GM18868 (cell line): ENCODE data around the gene BTNL9.
"Not testable (repeated sequence)": the region's sequence is repeated elsewhere in the genome, so short reads cannot be mapped to it uniquely, and the experiment has no call there.

ENCODE experiments used
- ATAC-seq: cut with Tn5 transposase; IDR thresholded peaks from one replicate; pipeline ENCODE4 v1.9.1; 2021; ENCODE audit warnings: mild to moderate bottlenecking, moderate library complexity; ENCODE audit not compliant: unreplicated experiment

The BTNL9 gene

DNA sequence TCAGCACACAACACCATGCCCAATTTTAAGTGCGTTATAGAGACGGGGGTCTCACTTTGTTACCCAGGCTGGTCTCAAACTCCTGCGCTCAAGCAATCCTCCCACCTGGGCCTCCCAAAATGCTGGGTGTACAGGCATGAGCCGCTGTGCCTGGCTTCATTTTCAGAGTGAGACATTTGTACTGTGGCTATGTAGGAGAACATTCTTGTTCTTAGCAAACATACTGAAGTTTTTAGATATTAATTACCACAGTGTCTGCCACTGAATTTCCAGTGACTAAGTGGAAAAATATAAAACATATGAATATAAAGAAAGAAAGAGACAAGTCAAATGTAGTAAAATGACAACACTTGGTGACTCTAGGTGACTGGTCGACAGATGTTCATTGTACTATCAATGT is 20.9 kb downstream of the BTNL9 start:
- ATAC-seq, result no peak

GRCh38 chr5:181061645-181062044 is 21.6 kb downstream of the BTNL9 start:
- no peak for ATAC-seq

- no peak for ATAC-seq
Observed at GRCh38 chr5:181062631-181063030, 22.6 kb downstream of the BTNL9 start.

GRCh38 chr5:181063514-181063913 is 23.4 kb downstream of the BTNL9 start:
- ATAC-seq, result no peak

DNA sequence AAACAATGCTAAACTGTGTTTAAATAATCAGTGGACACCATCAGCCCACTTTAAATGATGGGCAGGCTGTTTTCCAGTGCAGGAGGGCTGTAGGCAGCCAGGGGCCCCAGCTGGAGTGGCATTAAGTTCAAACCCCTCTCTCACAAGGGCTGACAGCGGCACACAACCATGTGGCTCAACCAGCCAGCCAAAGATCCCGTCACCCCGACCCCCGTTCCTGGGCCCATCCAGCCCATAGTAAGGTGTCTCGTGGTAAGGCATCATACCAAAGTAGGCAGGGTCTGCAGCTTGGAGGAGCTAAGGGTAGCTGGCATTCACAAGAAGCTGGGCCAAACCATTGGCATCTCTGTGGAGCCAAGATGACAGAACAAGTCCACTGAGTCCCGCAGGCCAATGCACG is 24.9 kb downstream of the BTNL9 start:
- ATAC-seq, result no peak

DNA sequence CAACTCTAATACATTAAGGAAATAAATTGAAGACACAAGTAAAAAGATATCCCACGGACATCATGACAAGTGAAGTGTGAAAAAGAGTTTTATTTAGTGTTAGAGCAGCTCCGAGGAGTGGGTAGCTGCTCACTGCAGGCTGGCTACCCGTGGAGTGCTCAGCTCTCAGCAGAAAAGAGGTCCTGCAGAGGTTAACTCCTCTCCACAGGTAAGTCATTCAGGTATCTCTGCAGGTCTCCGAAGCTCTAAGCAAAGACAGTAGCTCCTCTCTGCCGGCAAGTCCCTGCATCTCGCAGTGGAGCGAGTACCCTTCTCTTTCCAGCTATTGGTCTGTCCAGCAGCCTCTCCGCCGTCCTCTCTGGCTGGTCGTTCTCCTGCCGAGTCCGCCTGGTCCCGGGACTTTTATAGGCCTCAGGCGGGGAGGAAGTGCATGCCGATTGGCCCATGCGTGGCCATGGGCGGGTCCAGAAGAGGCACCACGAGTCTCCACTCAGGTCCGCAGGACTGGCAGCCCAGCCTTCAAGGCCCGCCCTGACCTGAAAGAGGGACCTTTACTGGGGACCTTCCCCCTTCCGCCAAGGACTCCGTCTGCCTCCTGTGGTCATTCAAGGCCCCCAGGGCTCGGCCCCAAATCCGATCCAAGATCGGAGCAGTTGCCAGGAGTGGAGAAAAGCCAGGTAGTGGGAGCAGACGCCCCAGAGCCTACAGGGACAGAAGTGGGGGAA is 29.9 kb downstream of the BTNL9 start:
- no peak for ATAC-seq

DNA sequence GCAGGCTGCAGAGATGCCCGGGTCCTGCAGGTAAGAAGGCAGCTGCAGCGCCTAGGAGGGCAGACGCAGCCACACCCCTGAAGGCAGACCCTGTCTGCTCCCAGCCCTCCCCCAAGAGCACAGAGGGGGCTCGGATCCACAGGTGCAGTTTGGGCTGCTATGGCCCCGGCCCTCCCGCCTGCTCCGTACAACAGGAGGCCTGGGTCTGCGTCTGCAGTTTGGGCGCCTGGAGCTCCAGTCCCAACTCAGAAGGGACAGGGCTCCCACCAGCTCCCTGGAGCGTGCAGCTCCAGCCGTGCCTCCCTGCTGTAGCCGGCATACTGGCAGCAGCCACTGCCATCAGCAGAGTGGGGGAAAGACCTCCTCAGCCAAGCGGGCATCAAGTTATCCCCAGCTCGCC is 30.5 kb downstream of the BTNL9 start:
- ATAC-seq, result no peak

GRCh38 chr5:181071257-181071656 is 31.2 kb downstream of the BTNL9 start:
- no peak for ATAC-seq

DNA sequence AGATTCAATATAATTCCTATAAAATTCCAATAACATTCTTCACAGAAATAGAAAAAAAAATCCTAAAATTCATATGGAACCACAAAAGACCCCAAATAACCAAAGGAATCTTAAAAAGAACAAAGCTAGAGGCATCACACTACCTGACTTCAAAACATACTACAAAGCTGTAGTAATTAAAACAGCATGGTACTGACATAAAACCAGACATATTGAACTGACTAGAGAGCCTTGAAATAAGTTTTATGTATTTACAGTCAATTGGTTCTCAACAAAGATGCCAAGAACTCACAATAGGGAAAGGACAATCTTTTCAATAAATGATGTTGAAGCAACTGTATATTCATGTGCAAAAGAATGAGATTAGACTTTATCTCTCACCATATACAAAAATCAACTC is 36.9 kb downstream of the BTNL9 start:
- ATAC-seq, result no peak

DNA sequence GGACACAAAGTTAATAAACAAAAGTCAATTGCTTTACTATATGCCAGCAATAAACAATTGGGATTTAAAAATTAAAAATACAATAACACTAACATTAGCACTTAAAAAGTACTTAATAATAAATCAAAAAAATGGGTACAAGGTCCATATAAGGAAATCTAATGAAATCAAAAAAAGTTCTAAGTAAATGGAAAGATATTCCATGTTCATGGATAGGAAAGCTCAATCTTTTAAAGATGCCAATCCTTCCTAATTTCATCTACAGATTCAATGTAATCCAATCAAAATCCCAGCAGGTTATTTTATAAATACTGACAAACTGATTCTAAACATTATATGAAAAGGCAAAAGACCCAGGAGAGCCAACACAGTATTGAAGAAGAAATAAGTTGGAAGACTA is 41.9 kb downstream of the BTNL9 start:
- no peak for ATAC-seq

- no peak for ATAC-seq
Observed at GRCh38 chr5:181084621-181085195, 44.6 kb downstream of the BTNL9 start.

- no peak for ATAC-seq
Observed at GRCh38 chr5:181086026-181086883, 46.2 kb downstream of the BTNL9 start.

DNA sequence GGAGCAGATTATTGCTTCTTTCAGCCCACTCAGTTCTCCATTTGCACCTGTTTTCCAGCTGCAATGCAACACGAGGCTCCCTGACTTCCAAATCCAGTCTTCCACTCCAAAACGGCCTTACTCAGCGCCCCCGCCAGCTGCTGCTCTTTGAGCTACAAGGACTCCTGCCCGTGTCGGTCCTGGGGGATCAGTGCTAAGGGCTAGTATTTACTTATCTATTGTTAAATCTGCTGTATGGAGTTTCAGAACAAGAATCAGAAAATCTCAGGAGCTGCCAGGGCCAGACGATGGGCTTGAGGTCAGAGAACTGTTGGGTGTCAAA is 46.8 kb downstream of the BTNL9 start:
- no peak for ATAC-seq

DNA sequence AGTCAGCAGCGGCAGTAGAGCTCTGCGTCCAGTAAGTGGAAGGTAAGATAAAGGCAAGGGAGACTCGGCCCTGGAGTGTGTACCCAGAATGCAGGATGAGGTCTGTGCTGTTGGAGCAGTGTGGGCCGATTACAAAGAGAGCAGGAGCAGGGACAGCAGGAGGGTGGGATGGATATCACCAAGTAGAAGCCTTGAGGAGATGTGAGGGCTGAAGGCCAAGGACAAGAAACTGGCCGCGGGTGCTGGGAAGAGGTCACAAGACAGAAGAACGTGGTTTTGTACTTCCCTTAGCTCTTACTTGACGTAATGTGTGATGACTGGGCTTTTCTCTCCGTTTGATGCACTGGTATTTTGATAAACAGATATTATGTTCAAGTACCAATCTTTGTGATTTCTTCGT is 47.2 kb downstream of the BTNL9 start:
- no peak for ATAC-seq

- no peak for ATAC-seq
Observed at GRCh38 chr5:181088289-181088688, 48.2 kb downstream of the BTNL9 start.

GRCh38 chr5:181092428-181092827 is 52.4 kb downstream of the BTNL9 start:
- ATAC-seq, result no peak

DNA sequence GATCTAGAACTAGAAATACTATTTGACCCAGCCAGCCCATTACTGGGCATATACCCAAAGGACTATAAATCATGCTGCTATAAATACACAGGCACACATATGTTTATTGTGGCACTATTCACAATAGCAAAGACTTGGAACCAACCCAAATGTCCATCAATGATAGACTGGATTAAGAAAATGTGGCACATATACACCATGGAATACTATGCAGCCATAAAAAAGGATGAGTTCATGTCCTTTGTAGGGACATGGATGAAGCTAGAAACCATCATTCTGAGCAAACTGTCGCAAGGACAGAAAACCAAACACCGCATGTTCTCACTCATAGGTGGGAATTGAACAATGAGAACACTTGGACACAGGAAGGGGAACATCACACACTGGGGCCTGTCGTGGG is 55.1 kb downstream of the BTNL9 start:
- ATAC-seq, result not testable (repeated sequence)

DNA sequence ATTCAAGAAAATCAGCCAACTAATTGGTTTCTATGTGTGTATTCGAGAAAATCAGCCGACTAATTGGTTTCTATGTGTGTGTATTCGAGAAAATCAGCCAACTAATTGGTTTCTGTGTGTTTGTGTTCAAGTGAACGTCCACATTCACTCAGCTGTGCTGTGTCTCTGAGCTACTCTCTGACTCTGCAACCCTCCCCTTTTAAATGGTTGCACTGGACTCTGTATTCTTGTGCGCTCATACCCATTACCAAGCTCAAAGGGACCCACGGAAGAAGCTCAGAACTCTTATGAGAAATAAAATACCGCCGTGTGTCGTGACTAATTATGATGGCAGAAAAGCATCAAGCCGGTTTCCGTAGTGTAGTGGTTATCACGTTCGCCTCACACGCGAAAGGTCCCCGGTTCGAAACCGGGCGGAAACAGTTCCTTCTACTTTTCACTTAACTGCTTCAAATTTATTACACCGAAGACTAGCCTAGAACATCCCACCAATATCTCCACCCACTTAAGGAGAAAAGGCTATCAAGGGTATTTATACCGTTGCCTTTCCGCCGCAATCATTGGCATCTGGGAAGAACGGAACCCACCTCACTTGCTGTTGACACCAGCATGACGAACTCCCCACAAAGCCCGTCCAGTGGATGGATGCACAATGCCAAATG is 56.8 kb downstream of the BTNL9 start:
- peak; percentile 29 for ATAC-seq

GRCh38 chr5:181097383-181097753 is 57.3 kb downstream of the BTNL9 start:
- not testable (repeated sequence) for ATAC-seq

DNA sequence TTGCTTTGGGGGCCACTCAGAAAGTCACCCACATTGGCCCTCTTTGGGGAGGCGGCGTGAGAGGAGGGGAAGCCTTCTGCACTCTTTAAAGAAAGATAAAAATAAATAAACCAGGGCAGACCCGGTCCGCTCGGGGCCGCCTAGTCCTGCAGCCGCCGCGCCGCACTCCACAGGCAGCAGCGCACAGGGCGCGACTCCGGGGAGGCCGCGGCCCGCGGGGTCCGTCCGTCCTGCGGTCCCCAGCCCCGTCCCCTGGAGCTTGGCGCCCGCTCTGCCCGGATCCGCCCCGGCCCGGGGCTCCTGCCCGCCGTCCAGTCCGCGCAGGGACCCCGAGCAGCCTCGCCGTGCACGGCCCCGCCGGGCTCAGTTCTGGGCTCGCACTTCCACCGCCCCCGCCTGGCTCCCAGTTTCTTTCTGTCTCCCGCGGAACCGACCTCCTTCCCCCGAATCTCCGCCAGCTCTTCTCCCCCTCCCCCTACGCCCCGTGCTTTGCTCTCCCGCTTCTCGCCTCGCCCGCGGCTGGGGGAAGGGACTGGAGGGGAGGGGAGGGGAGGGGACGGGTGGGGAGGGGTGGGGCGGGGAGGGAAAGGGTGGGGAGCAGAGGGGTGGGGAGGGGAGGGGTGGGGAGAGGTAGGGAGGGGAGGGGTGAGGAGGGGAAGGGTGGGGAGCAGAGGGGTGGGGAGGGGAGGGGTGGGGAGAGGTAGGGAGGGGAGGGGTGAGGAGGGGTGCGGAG is 57.9 kb downstream of the BTNL9 start:
- not testable (repeated sequence) for ATAC-seq
